GM18873 (cell line): Measurements from ENCODE around the gene ITM2A.

Source experiments
- ATAC-seq: cut with Tn5 transposase; IDR thresholded peaks from one replicate; pipeline ENCODE4 v1.9.1; 2021; ENCODE audit warnings: mild to moderate bottlenecking, moderate library complexity, moderate number of reproducible peaks; ENCODE audit not compliant: unreplicated experiment, low FRiP score

ITM2A gene

GRCh38 chrX:79325263-79325958, 41.7 kb downstream of the ITM2A start:
- no peak for ATAC-seq
